Measurements from ENCODE around the gene SCGB1A1.

DNA sequence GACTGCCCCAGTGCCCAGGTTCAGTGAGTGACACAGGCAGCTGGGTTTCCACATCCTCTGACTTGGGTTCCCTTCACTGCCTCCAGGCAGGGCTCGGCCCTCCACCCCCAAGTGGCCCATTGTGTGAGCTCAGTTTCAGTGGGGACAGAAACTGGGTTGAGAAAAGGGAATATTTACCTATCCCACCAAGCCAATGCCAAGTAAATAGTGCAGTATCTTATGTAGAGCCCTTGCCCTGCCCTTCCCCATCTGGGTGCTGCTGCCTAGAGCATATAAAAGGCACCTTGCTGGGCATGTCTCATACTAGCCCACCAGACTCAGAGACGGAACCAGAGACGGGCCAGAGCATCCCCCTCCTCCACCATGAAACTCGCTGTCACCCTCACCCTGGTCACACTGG lies at the start of gene SCGB1A1:
- TF ChIP-seq ZNF274 (IDR thresholded peaks at IDR 0.05; ENCODE audit: low read depth, low read length) = no peak
- no peak for TF ChIP-seq SUZ12 (IDR thresholded peaks at IDR 0.05; ENCODE audit: extremely low read depth, insufficient read depth, insufficient read length)
